GM19238 (cell line): ENCODE results near the gene PRR29.
"Not testable (repeated sequence)": the region's sequence is repeated elsewhere in the genome, so short reads cannot be mapped to it uniquely, and the experiment has no call there.

Experiments
- DNase-seq: peaks from one replicate; pipeline ENCODE4 v3.0.0; 2011; ENCODE audit warnings: low spot score; ENCODE audit not compliant: insufficient read length

Gene PRR29

DNA sequence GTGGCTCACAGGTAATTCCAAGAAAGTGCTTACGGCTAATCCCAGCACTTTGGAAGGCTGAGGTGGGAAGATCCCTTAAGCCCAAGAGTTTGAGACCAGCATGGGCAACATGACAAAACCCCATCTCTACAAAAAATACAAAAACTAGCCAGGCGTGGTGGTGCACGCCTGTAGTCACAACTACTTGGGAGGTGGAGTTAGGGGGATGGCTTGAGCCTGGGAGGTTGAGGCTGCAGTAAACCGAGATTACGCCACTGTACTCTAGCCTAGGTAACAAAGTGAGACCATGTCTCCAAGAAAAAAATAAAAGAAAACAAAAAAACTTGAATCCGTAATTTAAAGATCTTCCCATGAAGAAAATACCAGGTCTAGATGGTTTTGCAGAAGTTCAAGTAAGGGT lies 17.3 kb downstream of the PRR29 start:
- DNase-seq: no peak

DNA sequence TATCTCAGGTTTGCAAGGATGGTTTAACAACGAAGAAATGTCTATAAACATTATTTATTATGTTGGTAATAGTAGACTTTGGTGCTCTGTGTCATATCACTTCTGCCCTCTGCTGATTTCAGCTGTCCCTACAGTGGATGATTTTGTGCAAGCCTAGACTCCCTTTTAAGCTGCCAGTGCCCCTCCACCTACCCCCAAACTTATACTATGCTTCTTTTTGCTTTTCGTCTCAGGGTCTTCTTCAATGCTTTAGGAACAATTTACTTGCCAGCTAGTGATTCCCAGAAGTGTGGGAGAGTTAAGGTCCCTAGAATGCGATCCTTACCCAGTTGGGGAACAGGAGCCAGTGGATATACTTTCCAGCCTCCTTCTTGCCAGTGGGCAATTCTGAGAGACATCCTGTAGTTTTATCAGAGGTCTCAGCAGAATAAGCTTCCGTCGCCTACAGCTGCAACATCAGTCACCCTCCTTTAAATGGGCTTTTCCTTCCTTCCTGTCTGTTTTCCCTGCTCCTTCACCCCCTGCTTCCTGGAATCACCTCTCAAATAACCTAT lies 18.2 kb downstream of the PRR29 start:
- DNase-seq: no peak

DNA sequence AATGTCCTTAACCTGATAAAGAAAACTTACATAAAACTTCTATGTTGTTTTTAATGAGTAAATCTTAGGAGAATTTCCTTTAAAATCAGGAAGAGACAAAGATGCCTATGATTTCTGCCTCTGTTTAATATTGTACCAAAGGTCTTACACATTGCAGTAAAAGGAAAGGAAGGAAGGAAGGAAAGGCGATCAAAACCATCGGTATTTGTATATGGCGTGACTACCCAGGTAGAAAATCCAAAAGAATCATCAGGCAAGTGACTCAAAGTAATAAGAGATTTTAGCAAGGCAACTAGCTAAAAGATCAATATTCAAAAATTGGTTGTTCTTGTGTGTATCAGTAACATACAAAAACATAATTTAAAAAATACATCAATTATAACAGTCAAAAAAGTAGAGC lies 18.8 kb downstream of the PRR29 start:
- no peak for DNase-seq

DNA sequence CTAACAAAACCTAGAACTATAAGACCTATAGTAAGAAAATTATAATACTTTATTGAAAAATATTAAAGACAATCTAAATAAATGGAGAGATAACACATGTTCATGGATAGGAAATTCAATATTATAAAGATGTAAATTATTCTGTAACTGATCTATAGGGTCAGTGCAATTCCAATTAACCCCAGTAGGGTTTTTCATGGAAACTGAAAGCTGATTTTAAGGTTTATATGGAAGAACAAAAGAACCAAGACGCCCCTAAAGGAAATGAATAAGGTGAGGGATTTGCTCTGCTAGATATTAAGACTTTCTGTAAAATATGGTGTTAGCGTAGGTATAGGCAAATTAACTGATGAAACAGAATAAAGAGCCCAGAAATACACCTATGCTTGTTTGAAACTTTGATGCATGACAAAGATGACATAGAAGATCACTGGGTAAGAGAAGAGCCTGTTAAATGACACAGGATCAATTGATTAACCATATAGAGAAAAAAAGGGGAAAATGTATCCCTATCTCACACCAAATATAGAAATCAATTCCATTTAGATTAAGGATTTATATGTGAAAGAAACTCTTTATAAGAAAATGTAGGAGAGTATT lies 19.3 kb downstream of the PRR29 start:
- no peak for DNase-seq

DNA sequence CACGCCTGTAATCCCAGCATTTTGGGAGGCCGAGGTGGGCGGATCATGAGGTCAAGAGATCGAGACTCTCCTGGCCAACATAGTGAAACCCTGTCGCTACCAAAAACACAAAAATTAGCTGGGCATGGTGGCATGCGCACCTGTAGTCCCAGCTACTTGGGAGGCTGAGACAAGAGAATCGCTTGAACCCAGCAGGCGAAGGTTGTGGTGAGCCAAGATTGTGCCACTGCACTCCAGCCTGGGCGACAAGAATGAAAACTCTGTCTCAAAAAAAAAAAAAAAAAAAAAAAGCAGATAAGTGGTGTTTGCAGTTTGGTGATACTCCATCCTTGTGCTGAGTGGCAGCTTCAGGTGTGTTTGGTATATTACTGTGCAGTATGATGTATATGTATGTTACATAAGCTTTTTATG lies 21.4 kb downstream of the PRR29 start:
- not testable (repeated sequence) for DNase-seq

DNA sequence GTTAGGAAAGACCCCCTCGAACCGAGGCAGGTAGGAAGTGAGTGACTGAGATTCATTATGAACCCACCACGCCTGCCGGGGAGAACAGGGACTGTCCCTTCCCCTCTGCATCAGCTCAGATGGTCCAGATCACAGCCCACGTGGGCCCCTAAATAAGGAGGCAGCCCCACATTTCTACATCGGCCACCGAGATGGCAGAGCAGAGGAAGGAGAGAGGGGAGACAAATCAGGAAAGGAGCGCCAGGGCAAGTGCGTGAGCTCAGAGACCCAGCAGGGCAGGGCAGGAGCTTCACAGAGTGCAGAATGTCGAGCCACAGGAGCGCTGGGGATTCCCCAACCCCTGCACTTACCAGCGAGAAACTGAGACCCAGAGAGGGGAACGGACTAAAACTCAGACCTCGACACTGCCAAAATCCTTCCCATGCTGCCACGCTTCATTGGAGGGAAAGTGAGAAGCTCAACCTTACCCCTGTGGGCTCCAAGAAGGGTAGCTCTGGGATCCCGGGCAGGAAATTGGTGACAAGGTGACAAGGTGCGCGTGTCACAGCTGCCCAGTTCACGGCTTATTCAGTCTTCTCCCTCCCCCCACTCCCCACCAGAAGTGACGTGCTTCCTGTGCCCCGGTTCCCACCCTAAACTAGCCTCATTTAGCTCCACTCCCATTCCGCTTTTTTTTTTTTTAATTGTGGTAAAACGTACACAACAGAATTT lies 22.1 kb downstream of the PRR29 start, which contains the start of gene ICAM2:
Gene ICAM2, minus strand, starts transcription at position 578 of the 711 bp plus-strand sequence. CDS start 13,942 bp downstream, outside the sequence.
- DNase-seq: peak; percentile 23

DNA sequence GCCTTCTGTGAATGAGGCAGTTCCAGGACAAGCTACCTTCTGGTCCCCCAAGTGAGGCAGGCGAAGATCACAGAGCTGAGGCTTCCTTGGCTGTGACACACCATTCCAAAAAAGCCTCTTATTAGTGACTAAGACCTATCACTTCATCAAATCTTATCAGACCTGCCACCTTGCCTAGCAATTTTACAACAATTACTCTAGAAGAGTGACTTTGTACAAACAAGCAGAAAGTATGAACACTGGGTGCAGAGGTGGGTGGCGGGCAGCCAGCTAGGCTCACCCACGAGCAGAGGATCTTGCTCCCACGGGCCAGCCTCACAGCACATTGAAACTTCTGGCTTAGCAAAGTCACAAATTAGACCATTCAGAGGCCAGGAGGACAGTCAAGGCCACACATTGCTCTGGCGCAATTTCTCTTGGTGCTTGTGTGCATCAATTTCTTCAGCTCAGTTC lies 24.5 kb downstream of the PRR29 start:
- no peak for DNase-seq

DNA sequence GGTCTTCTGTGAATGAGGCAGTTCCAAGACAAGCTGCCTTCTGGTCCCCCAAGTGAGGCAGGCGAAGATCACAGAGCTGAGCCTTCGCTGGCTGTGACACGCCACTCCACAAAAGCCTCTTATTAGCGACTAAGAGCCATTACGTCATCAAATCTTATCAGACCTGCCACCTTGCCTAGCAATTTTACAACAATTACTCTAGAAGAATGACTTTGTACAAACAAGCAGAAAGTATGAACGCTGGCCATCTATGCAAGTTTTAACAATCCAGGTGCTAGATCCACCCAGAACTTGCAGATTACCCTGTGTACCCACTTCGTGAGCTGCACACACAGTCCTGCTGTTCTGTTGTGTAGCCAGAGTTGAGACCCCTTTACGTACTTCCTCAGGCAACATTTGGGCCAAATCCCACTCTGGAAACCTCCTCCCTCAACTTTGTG lies 26.1 kb downstream of the PRR29 start:
- DNase-seq: no peak

DNA sequence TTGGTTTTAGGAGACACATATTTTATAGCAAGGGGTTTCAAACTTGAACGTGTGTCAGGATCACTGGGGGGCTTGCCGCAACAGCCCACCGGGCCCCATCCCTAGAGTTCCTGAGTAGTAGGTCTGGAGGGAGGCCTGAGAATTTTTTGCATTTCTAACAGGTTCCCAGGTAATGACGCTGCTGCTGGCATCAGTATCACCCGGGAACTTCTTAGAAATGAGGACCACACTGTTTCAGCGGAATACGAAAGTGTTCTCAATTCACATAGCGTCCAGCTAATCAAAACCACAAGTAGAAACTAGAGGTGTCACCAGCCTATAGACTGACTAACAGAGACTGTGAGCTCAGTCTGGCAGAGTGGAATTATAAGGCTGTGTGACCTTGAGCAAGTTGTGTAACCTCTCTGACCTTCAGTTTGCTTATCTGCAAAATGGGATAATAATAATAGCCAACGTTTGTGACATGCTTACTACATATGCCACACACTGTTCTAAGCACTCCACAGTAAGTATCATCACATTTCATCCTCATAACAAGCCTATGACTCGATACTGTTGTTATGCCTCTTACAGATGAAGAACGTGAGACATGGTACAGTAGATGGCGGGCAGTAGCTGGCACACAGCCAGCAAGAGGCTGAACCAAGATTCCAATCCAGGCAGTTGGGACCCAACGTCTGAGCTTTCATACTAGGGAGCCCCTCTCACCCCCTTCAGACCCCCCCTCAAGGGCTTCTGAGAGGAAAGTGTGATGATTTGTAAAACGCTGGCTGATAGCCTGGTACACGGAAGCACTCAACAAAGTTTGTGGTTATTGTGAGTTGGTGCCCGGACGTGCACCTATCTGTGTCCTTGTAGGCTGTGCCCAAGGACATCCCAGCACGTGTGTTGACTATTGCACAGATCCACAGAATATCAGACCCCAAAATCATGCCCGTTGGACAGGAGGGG lies 26.9 kb downstream of the PRR29 start:
- no peak for DNase-seq

DNA sequence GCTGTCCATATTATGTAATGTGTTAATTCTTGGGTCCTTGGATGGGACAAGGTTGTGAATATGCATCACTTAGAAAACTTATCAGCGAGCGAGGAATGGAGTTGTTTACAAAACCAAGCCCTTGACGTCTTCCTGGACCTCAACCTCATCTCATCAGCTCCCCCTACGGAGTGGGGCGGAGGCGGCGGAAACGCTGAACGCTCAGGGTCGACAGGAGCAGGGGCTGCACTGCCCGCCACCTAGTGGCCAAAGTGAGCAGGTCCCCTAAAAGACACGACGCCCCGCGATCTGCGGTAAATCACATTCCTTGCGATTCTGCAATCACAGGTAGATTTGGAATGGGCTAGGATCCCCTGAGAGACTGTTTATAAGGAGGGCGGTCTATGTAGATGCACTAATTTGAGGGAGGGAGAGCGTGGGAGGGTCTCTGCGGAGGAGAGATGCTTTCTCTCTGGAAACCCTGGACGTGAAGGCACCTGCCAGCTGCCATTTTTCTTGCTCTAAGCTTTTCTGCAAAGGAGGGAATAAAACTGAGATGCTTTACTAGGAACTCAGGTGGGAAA lies 27.7 kb downstream of the PRR29 start:
- peak; percentile 57 for DNase-seq

DNA sequence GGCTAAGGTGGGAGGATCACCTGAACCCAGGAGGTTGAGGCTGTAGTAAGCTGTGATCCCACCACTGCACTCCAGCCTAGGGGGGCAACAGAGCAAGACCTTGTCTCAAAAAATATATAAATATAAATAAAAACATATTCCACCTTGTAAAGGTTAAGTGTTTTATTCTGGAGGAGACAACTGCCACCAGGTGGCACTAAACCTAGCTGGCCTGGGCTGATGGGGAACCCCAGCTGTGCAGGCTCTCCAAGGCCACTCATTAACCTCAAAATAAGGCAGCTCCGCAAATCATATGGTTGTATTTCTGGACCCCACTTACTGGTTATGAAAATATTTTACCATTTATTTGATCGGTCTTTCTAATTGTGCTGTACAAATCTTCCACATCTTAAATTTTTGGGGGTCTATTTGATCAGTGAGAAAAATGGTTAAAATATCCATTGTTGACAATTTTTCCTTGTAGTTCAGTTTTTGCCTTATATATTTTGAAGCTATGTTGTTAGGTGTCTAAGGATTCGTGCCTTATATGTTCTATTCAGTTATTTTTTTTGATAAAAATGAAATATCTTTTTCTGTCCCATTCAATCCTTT lies 30.8 kb downstream of the PRR29 start:
- peak; percentile 47 for DNase-seq

DNA sequence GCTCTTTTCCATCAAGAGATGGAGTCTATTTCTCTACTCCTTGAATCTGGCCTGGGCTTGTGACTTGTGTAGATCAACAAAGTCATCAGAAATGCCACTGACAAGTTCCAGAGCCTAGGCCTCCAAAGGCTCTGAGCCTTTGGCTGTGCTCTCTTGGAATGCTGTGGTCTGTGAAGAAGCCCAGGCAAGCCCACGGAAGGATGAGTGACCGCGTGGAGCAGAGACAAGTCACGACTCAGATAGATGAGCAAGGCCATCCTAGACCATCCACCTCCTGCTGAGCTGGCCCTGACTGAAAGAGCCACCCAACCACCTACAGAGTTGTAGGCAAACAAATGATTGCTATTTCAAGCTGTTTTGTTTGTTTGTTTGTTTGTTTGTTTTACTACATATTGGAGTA lies 33.9 kb downstream of the PRR29 start:
- DNase-seq: no peak

DNA sequence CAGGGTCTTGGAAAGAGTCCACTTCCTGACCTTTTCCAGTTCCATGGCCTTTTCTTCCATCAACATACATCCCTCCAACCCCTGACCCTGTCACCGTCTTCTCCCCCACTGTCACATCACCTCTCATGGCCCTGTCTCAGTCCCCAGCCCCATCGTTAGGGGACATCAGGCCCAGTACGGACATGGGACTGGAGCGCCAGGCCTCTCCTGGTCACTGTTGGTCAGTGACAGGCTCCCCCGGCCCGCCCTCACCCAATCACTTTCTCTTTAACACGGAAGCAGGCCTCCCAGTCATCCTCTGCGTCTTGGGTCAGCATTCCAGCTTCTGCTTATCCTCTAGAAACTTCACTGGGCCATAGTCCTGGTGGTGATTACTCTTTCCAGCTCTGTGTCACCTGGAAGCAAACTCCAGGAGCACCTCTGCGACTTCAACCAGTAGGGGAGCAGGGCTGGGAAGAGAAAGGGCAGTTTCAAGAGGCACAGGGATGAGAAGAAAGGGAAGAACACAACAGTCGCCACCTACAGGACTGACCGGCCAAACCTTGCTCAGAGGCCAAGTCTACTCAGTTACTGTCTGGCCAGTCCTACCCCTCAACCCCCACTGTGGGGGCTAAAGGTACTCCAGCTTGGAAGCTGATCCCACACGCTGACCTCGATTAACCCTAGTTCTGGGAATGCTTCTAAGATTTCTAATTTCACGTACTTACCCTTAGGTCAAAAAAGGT lies 38.2 kb downstream of the PRR29 start:
- DNase-seq: no peak

DNA sequence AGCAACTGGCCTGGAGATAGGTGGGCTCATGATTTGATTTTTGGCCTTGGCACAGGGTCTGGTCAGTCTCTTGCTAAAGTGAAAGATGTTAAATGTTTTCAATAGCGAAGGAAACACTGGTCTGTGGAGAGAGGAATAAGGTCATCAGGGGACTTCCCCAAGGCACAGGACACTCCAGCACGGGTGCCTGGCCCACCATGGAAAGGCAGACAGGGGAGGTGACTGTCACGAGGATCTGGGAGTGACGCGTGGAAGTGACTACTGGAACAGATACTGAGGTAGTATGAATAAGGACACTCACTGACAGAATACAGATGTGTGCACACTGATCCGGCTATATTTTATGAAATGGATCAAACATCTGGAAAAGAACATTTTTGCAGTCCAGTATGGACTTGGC lies 39.0 kb downstream of the PRR29 start:
- no peak for DNase-seq

DNA sequence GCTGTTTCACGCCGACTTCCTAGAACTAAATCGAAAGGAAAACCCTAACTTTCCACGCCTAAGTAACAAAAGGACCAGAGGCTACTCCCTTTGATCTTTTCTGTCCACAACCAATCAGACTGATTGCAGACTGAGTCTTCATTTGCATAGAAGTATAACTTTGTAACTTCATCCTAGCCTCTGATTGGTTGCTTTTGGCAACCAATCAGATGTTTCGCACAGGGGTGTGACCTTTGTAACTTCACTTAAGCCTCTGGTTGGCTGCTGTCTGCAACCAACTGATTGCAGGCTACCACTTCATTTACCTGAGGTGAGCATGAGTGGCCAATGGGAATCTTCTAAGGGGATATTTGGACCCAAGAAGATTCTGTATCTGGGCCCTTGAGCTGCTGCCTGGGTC lies 39.7 kb downstream of the PRR29 start:
- DNase-seq: no peak

DNA sequence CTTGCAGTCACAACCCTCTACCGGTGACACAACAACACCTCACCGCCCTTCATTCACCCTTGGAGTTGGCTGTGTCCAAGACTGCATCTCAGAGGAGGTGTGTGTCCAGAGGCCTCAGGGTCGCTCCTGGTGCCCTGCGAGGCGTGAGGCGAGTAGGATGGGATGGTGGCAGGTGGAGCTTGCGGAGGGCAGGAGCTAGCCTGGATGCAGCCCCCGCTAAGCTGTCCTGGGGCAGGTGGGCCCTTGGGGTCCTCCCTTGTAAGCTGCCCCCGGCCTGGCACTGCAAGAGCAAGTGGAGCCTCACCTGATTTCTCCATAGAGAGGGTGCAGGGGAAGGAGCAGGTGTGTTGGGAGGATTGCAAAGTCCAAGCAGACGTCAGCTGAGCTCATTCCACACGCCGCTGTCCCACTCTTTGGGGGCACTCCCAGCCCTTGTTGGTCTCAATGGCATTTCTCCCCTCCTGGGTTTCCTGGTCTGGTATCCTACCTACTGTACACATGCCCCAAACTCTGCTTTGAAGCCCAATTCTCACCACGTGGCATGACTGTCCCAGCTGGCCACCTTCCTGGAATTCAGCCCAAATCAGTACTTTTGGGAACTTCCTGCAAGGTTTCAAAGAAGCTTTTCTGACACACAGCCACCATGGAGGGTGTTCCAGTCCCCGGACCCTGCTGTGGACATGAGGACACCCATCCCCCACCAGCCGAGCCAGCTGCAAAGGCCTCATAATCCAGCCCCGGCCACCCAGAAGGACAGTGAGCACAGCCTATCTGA lies 40.4 kb downstream of the PRR29 start:
- no peak for DNase-seq

DNA sequence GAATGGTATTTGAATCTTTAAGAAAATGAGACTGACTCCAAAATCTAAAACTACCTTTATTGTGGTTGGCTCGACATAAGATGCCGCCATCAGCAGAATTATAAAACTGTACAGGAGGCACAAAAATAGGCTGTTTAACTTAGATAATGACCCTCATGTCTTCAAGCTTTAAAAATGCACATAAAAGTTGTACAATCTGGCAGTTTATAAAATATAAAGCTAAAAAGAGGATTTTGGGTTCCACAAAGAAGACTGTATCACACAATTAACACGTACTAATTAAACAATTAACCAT lies 40.9 kb downstream of the PRR29 start:
- DNase-seq: no peak

DNA sequence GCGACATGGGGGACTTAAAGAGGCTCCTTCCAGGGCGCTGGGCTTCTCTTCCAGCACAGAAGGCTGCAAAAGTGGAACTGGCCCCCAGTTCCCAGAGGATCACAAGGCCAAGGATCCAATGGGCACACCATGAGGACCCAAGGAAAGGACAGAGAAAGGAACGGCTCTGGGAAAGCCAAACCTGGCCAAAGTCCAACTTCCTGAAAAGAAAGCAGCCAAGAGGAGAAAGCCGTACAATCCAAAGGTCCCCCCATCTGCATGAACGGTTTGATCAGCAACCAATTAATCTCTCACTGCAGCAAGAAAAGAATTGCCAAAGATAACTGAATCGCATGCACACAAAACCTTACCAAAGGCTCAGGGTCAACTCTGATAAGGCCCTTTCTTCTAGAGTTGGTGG lies 42.1 kb downstream of the PRR29 start:
- no peak for DNase-seq

DNA sequence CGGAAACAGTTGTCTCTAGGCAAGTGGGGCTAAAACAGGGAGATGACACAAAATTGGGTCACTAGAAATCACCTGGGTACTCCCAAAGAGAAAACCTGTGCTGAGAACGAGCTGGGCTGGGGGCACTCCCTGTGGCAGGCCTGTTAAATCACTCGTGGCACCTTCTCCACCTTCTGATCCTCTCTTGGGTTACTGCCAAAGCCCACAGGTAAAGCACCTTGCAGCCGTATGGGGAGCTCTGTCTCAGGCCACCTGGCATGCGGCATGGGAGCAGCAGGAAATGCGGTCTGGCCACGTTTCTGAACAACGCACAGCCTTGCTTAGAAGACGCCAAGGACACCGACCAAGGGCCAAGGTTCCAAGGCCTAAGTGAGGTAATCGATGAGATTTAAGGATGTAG lies 43.8 kb downstream of the PRR29 start:
- no peak for DNase-seq
